SK-N-MC (cell line): ENCODE measurements around the gene EFCAB8.

Experiments used
- EZH2 ChIP-seq: fragments of 200-600 bp; sonication (generic); IDR thresholded peaks from one replicate; pipeline ENCODE4 v1.6.1; 2017; ENCODE audit warnings: antibody characterized with exemption
- POLR2AphosphoS5 ChIP-seq: IDR thresholded peaks from 2 replicates; pipeline ENCODE4 v1.6.1; 2012; ENCODE audit warnings: mild to moderate bottlenecking, low read depth, low read length, borderline replicate concordance

DNA sequence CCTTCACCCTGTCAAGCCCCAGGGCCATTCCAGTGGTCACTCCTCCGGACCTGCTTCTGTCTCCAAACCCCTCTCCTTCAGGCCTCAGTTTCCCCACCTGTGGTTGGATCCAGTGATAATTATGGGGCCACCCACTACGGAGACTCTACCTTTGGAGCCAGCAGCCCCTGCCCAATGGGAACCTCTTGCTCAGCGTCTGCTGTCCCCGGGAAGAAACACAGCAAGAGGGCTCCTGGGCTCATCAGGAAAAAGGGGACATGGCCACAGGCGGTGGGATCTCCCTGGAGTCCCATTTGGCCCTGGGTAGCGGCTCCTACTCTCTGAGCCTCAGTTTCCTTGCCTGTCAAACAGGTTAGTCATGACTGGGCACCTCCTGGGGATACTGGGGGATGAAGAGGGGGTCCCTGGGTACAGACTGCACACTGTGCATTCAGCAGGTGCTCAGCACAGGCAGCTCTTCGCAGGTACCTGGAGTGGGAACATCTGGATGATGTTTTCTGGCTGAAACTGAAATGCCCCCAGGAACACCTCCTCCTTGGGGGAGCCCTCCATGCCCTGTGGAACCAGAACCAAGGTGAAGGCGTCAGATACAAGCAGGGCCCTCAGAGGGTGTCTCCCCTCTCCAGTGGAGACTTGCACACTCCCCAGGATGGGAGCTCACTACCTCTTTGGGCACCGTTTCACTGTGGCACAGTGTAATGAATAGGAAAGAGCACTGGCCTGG lies 126.1 kb downstream of the EFCAB8 start:
- TF ChIP-seq POLR2AphosphoS5 (no peak), EZH2 (no peak)
